Muscle of arm (tissue), 12 donors: ENCODE data around the gene ERLIN1. TPM values are rescaled to one million over a fixed set of nuclear protein-coding genes. Genes with fewer than 3 reads are reported as not detected.

Experiments
- DNase-seq: peaks from one replicate; pipeline ENCODE4 v3.0.0-alpha.2; 2013
- polyA plus RNA-seq, 12 donors: library from polyadenylated mRNA; unstranded; fragments of 120-200 nt; gene quantifications; one replicate each; pipeline ENCODE4 v1.2.1, GENCODE V29; 2013; ENCODE audit not compliant: insufficient read length in 12 of 12

Gene ERLIN1
- polyA plus RNA-seq, 12 donors = 32.2 to 49.7 (median 38.7) TPM; not detected in 1

DNA sequence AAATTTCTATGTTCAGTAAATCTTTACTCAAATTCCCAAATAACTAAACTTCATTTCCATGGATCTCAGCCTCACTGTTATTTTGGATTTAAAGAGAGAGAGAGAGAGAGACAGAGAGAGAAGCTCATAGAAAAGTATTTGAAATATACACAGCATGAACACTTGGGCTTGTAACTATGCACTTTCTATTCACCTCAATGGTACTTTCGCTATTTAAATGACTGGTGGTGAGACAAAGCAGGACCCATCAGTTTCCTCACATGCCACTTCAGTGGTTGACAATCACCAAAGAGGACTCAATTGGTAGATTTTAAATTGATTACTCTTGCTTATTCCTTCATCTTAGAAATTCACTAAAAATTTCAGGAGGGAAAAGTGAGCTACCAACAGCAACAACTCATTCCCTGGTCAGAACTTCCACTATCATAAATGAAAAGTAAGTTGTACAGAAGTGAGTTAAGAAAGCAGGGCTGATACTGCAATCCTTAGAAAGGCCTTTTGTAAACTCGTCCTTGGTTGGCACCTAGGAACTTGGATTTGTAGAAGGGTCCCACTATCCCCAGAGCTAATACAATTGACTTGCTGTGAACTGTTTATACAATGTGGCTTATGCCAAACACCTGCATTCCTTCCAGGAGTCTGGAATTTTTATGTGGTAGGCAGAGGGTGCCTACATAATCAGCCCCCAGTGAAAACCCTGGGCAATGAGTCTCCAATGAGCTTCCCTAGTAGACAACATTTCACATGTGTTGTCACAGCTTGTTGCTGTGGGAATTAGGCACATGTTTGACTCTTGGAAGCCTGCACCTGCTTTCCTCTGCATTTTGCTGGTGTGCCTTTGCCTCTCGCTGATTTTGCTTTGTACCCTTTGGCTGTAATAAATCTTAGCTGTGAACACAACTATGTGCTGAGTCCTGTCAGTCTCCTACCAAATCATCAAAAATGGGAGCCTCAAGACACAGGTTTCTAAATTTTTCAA, 10.8 kb downstream of the ERLIN1 start:
- DNase-seq = no peak

DNA sequence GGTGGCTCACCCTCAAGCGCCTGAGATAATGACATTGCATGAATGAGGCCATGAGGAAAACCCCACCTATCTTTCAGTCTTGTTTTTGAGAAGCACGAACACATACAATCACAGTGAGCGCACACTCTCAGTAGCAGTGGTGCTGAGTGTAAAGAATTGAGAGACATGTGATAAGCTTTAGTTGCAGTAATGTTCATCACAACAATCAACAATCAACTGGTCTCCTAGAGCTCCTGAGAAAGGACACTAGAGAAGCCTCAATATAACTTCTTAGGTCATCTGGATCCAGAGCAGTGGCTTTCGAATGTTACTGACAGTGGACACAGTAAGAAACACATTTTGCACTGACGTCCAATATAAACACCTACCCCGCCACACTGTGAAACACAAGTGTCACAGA, 12.8 kb downstream of the ERLIN1 start:
- DNase-seq = no peak

DNA sequence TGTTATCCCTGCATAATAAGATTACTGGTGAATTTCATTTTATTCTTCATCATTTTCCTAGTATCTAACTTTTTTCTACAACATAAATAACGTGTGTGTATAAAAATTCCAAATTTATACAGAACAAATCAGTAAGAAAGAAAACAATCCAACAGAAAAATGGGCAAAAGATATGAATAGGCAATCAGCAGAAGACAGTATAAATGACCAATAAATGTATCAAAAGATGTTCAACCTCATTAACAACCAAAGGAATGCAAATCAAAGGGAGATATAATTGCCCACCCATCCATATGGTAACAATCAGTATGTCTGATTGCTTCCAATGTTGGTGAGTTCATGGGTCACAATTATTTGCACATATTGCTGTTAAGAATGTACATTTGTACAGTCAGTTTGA, 13.5 kb downstream of the ERLIN1 start:
- no peak for DNase-seq

- no peak for DNase-seq
Measured at GRCh38 chr10:100168313-100168643, 17.6 kb downstream of the ERLIN1 start.

GRCh38 chr10:100167553-100168312, 18.1 kb downstream of the ERLIN1 start:
- no peak for DNase-seq

DNA sequence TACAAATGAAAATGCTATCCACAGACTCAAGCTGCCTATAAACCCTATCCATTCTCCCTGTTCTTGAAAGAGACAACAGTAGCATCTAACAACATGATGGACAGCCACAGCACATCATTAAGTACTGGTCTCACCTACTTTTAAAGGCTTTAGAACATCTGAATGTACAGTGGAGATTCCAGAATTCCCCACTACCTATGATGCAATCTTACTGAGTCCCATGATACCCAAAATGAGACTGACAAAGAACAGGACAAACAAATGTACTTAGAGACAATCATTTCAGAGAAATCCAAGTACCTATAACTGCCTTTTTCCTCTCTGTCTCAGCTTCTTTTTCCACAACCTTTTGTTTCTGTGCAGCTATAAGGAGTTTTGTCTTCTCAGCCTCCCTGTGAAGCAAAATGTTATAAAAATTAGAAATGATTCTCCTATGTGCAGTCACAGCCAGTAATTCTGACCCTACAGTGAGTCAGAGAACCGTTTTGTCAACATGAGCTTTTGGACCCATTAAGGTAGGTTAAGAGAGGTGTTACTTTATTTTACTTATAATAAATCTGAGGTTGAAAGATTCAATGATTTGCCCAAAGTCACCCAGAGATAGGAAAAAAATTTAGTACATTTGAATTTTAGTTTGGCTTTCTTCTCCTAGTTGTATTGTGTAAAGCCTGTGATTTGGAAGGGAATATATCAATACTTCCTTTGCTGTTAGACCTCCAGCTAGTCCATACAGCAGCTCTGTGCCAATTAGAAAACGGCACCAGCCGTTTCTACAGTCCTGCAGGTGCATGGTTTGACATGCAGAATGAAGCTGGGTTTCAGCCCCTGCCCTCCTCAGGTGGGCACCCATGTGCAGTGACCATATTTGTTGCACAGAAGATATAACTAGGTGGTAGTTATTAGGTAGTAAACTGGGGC, 21.9 kb downstream of the ERLIN1 start:
- no peak for DNase-seq

GRCh38 chr10:100162696-100163095, 23.1 kb downstream of the ERLIN1 start:
- no peak for DNase-seq

DNA sequence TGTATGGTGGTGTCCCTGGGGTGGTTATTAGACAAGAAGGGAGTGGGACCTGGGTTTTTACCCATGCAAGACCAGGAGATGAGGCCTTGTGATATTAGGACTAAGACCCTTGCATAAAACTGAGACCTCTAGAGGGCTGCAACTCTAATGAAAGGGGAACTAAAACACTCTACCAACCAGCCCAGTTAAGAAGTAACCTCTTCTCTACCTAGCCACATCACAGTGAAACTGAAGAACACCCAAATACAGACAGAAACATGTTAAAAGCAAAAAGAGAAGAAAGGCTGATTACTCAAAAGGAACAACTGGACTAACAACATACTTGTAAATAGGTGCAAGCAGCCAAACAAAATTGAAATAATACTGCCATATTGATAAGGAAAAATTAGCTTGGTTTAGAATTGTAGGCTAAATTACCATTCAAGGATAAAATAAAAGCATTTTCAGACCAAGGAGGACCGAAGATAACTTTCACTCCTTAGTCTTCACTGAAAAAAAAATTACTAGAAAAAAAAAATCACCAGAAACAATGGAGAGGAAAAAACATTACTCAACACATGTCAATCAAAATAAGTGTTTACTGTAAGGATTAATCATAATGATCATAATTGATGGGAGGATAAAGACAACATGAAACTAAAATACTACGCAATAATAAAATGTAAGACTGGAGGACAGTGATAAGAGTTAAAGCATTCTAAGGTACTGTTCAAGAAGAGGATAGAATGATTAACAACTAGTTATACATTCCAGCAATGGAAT, 27.6 kb downstream of the ERLIN1 start:
- DNase-seq = no peak

GRCh38 chr10:100157156-100157555, 28.7 kb downstream of the ERLIN1 start:
- DNase-seq = no peak

GRCh38 chr10:100155936-100156335, 29.9 kb downstream of the ERLIN1 start:
- DNase-seq = no peak

DNA sequence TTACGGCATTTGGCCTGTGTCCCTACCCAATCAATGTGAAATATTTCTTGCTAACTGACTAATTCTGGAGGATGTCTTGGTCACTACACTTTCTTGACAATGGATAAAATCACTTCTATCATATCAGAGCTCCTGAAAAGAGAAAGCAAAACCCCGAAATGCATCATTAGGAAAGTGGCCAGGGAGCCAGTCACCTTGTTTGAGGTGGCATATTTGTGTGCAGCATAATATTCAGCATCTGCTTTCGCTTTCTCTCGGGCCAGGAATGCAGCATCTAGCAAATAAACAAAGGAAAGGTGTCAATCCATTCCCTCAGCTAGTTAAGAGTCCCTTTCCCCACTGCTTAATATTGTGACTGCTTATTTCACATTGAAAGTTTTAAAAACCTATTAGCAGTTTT, 31.2 kb downstream of the ERLIN1 start:
- DNase-seq = no peak

- DNase-seq = no peak
Measured at GRCh38 chr10:100153239-100153825, 32.5 kb downstream of the ERLIN1 start.

- DNase-seq = no peak
Measured at GRCh38 chr10:100151723-100152300, 34.0 kb downstream of the ERLIN1 start.

GRCh38 chr10:100148353-100149211, 37.2 kb downstream of the ERLIN1 start:
- no peak for DNase-seq

DNA sequence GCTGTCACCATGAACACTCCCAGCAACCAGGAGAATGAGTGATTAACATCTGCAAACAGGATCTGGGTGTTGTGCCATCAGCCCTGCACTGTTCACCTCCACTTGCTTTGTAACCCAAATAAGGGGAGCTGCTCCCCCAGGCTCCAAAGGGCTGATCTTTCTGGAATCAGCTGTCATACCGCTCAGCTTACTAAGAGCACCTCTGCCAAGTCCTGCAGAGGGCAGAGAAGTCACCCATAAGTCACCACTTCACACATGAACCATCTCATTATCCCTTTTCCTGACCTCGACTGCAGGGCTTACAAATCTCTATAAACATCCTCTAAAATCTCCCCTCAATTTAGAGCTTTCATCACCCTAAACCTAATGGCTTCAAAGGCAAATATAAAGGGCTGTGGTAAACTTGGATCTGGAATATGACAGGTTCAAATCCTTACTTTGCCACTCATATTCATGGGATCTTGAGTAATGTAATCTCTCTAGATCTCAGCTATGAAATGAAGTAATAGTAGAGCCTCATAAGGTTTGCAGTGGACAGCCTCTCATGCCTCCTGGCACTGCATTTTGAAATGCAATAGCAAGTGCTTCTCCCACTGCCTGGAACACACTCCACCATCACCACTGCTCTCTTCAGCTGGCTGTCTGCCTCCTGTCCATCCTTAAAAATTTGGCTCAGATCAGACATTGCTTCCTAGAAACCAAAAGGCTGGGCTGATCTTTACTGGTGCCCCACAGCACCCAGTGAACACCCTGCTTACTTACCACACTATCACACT, 38.8 kb downstream of the ERLIN1 start:
- DNase-seq = no peak

DNA sequence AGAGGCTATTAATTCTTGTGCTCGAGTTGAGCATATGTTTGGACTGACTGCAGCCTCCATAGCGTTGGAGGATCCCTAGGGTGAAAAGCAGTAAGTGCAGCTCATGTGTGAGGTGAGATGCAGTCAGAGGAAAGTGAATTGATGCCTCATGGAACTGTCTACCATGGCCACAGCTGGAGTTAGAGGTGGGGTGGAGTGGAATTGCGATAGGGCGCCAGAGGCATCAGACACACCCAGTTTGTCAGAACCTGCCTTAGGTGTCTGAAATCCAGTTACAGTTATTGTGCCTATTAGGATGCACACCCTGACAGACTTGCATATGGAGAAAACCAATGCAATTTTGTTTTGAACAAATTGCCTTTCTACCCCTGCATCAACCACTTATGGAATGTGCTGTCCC, 39.4 kb downstream of the ERLIN1 start:
- DNase-seq = no peak

DNA sequence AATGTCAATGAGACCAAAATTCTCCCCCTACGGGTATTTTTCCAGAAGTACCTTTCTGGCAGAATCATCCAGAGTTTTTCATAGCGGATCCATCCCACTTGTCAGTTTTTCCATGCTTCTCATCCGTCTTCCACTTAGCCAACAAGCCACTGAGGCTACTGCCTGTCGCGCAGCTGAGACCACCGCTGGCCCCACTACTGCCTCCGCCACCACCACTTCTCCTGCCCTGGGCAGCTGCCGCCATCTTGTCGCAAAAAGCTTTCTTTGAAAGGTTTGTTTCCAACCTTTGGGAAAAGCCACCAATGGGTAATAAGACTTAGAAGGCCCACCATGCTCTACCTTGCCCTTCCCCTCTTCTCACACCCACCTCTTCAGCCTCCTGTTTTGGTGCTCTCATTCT, 42.1 kb downstream of the ERLIN1 start:
- DNase-seq = no peak

DNA sequence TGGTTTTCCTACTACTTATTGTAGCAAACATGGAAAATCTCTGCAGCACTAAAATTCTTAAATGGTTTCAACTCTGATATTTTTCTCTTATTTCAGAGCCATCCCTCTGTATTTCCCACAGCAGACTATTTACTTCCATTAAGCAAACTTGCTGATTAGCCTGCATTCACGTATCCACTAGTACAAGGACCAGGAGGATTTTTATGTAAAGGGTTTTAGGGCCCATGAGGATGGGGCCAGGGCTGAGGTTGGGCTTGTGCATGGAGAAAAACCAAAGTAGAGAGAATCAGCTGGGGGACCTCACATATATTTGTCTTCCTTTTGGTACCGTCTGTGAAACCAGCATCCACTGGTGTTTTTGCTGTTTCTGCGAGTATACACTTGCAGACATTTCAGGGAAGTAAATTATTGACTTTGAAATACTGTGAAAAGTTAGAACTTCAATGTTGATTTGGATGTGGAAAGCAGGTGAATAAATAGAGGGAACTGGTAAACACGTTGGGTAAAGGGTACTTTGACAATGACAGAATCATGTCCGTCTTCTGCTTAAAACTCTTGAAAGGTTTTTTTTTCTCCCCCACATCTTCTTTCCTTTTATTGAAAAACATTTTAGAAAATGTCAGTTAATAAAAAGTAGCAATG, 44.3 kb downstream of the ERLIN1 start:
- no peak for DNase-seq
